ENCODE results near the gene ABCA5. TPM values are rescaled to one million over a fixed set of nuclear protein-coding genes. Genes with fewer than 3 reads are reported as not detected.

Gene ABCA5
- total RNA-seq, 3 donors from 2014 or later (not counting 1 experiment from before 2014, with no cell fraction given), result 52.1 to 84.5 (median 57.6) TPM

Other genes starting within 250 kb of the ABCA5 start
- 1 to 10 TPM in 1 of 3 donors, under 1 TPM in 2; 0.45 to 1.6 (median 0.75) TPM for gene ABCA6, start 185.2 kb downstream of the ABCA5 start, total RNA-seq
- gene ABCA10, start 98.3 kb downstream of the ABCA5 start, total RNA-seq, result 1 to 10 TPM; 2.3 to 3.4 (median 2.7) TPM
- 10 to 100 TPM; 11.8 to 16.9 (median 14.0) TPM for gene MAP2K6, start 87.6 kb upstream of the ABCA5 start, total RNA-seq

All from natural killer cell (primary cell).